Heart left ventricle (tissue), 16 donors: ENCODE results near the gene XRN2. TPM values are rescaled to one million over a fixed set of nuclear protein-coding genes. Genes with fewer than 3 reads are reported as not detected.

Experiments used
- ATAC-seq, 4 donors: fragments of 200-7000 bp; cut with Tn5 transposase; one replicate each; pipeline ENCODE4 v1.9.1; 2020 to 2022; ENCODE audit warnings: moderate library complexity in 4 of 4, mild to moderate bottlenecking in 3 of 4, moderate number of reproducible peaks in 1 of 4
- DNase-seq, 5 donors: peaks; one replicate each; pipeline ENCODE4 v3.0.0-alpha.2; 2020
- H3K27ac ChIP-seq, 12 donors: fragments of 200-600 bp; sonication (generic) in 4 of 12; one replicate each; pipeline versions ENCODE4 v1.5.0 to v1.8.0; 2016 to 2022; ENCODE audit warnings: mild to moderate bottlenecking in 2 of 12
- H3K27me3 ChIP-seq, 9 donors: fragments of 200-600 bp; sonication (generic) in 2 of 9; one replicate each; pipeline versions ENCODE4 v1.5.1 to v1.8.0; 2016 to 2022; ENCODE audit warnings: mild to moderate bottlenecking in 3 of 9
- H3K36me3 ChIP-seq, 9 donors: fragments of 200-600 bp; sonication (generic) in 2 of 9; one replicate each; pipeline versions ENCODE4 v1.5.0 to v1.8.0; 2018 to 2022; ENCODE audit warnings: mild to moderate bottlenecking in 2 of 9
- H3K4me1 ChIP-seq, 12 donors: fragments of 200-600 bp; sonication (generic) in 4 of 12; one replicate each; pipeline versions ENCODE4 v1.5.0 to v1.8.0; 2016 to 2022; ENCODE audit warnings: mild to moderate bottlenecking in 3 of 12
- H3K4me3 ChIP-seq, 12 donors: fragments of 200-600 bp; sonication (generic) in 4 of 12; one replicate each; pipeline versions ENCODE4 v1.5.0 to v1.8.0; 2017 to 2022; ENCODE audit warnings: mild to moderate bottlenecking in 9 of 12, moderate library complexity in 4 of 12
- H3K9me3 ChIP-seq, 12 donors: fragments of 200-600 bp; sonication (generic) in 4 of 12; one replicate each; pipeline versions ENCODE4 v1.5.0 to v1.8.0; 2016 to 2022; ENCODE audit warnings: mild to moderate bottlenecking in 1 of 12
- POLR2A ChIP-seq, 2 donors: fragments of 450-650 bp; IDR thresholded peaks; one replicate each; pipeline ENCODE4 v1.6.1; 2017; ENCODE audit warnings: antibody characterized with exemption in 2 of 2, mild to moderate bottlenecking in 2 of 2, moderate library complexity in 2 of 2
- WGBS, 4 donors: extraction: QIAGEN DNeasy Blood & Tissue Kit in 2 of 4; methylation state at CpG; one replicate each; pipeline versions ENCODE4 v1.1.5 to v1.1.7; 2013 to 2018; 5-methylcytosine and 5-hydroxymethylcytosine counted together
- intact Hi-C, 10 donors: fragments of 100-400 bp; cut with DNase I; formaldehyde crosslinking; loops; one replicate each; pipeline versions ENCODE4 v1.11.1 to v1.14.2; 2022
- polyA plus RNA-seq, 2 donors: library from polyadenylated mRNA; stranded (reverse); fragments of 200-250 nt; gene quantifications; one replicate each; pipeline ENCODE4 v1.2.3, GENCODE V29; 2013
- total RNA-seq, 9 donors: library from RNA; depleted of rRNA in 2 of 9; stranded (reverse); fragments of >200 nt in 2 of 9; fragmentation: NEBNext Ultra II Directional in 3 of 9; extraction: Animal tissue kit (Norgen Biotek cat#: 25700) in 3 of 9; gene quantifications; one replicate each; pipeline versions ENCODE4 v1.1.0 to v1.2.4, GENCODE V29; 2016 to 2023
- TF ChIP-seq, protein P1 (sequence below), 12 donors: fragments of 200-600 bp; sonication (generic) in 4 of 12; IDR thresholded peaks; one replicate each; pipeline versions ENCODE4 v1.5.0 to v1.8.0; 2018 to 2022; ENCODE audit warnings: antibody characterized with exemption in 12 of 12, mild to moderate bottlenecking in 5 of 12
- donor health status: ischemic (EF 13 %, LVEDD 7.1; RV severe dilation, severe dysfunction).
- donor health status: healthy with polysubstance abuse.
- donor health status: DM: no; HTN: yes; CAD: no.
- donor health status: DM: no; HTN: no; CAD: no.
- donor health status: ischemic (EF 25% LVEDD 6.9; RV normal size, moderate dysfunction).
- donor health status: ischemic (EF 25% LVEDD 5.7; RV mildly dilated, moderate dysfunction).
- donor health status: healthy.
- donor health status: DM: yes; HTN: yes; CAD: no.
- donor health status: ischemic (EF 35%, LVEDD 5.7; RV mildly dilated, moderate dysfunction).
- donor health status: nonischemic (EF 11% LVEDD 7.7; RV severe dilation, severe dysfunction).
- donor health status: DM: yes; HTN: yes; CAD: no.
- donor health status: PGD.
- donor health status: ischemic (EF 29% LVEDD 5.4; RV normal size, mild dysfunction).
- donor health status: nonischemic (EF 23%, LVEDD 6.1; RV moderate dilation, normal function).

Gene XRN2
- total and polyA plus RNA-seq, 11 donors, result 6.2 to 48.3 (median 33.2) TPM

DNA sequence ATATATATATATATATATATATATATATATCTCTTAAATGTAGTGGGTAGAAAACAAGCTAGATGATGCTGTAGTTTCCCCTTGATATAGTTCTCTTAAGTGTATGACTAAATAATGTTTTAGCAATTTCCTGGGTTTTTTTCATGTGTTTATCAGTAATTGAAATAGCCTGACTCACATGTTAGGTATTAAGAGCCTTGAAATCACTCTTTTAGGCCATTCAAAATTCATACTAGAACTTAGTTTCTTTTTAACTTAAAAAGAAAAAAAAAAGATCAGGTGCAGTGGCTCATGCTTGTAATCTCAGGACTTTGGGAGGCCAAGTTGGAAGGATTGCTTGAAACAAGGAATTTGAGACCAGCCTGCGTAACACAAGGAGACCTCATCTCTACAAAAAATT is 50.1 kb downstream of the XRN2 start:
- no peaks in the 10 kb centered on the region for H3K4me1 ChIP-seq
- no peaks in the 10 kb centered on the region for H3K9me3 ChIP-seq
- peaks cover 0 to 92% (median 86%) of the 10 kb centered on the region in 9 donors for H3K36me3 ChIP-seq
- no peak overlapping the region for H3K4me3 ChIP-seq
- WGBS, 4 donors, result 93 to 100% (median 97%) methylated on average over 1 of the region's 1 CpG
- no peaks in the 10 kb centered on the region for H3K27me3 ChIP-seq
- ATAC-seq (no peak), DNase-seq (no peak)
- no peak overlapping the region for H3K27ac ChIP-seq
- intact Hi-C loops, result no loop called here
- TF ChIP-seq POLR2A (IDR thresholded peaks at IDR 0.05), result no peak
- TF ChIP-seq, protein P1, sequence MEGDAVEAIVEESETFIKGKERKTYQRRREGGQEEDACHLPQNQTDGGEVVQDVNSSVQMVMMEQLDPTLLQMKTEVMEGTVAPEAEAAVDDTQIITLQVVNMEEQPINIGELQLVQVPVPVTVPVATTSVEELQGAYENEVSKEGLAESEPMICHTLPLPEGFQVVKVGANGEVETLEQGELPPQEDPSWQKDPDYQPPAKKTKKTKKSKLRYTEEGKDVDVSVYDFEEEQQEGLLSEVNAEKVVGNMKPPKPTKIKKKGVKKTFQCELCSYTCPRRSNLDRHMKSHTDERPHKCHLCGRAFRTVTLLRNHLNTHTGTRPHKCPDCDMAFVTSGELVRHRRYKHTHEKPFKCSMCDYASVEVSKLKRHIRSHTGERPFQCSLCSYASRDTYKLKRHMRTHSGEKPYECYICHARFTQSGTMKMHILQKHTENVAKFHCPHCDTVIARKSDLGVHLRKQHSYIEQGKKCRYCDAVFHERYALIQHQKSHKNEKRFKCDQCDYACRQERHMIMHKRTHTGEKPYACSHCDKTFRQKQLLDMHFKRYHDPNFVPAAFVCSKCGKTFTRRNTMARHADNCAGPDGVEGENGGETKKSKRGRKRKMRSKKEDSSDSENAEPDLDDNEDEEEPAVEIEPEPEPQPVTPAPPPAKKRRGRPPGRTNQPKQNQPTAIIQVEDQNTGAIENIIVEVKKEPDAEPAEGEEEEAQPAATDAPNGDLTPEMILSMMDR (IDR thresholded peaks at IDR 0.05), result no peak

DNA sequence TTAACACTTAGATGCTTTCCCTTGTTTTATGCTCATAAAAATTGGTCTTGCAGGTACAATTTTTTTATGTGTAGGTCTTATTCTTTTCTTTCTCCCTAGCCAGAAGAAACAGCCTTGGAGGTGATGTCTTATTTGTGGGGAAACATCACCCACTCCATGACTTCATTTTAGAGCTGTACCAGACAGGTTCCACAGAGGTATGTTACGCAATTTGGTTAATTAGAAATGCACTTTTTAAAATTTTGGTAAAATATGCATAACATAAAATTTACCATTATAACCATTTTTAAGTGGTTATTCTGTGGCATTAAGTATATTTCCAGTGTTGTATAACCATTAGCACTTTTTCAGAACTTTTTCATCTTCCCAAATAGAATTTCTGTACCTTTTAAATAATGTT is 52.9 kb downstream of the XRN2 start:
- H3K4me3 ChIP-seq, result no peak overlapping the region
- H3K36me3 ChIP-seq, result peaks cover 4 to 92% (median 85%) of the 10 kb centered on the region in 9 donors
- no peak for DNase-seq
- no peak overlapping the region for H3K27ac ChIP-seq
- 0 to 98% (median 73%) methylated on average over 1 of the region's 1 CpG for WGBS, 4 donors
- no peak for ATAC-seq
- H3K4me1 ChIP-seq, result peaks cover 0 to 15% (median 0%) of the 10 kb centered on the region in 12 donors
- no peaks in the 10 kb centered on the region for H3K27me3 ChIP-seq
- no peaks in the 10 kb centered on the region for H3K9me3 ChIP-seq
- intact Hi-C loops, result no loop called here
- no peak for TF ChIP-seq POLR2A (IDR thresholded peaks at IDR 0.05)
- TF ChIP-seq, protein P1 (IDR thresholded peaks at IDR 0.05), result no peak

- intact Hi-C loops, result no loop called here
- Histone ChIP-seq H3K4me3 (no peak overlapping the region), H3K36me3 (peaks cover 4 to 90% (median 81%) of the 10 kb centered on the region in 9 donors), H3K4me1 (peaks cover 0 to 19% (median 0%) of the 10 kb centered on the region in 12 donors), H3K27me3 (no peaks in the 10 kb centered on the region), H3K9me3 (no peaks in the 10 kb centered on the region), H3K27ac (no peak overlapping the region)
- ATAC-seq, result no peak
- no peak for DNase-seq
- TF ChIP-seq, protein P1 (IDR thresholded peaks at IDR 0.05), result no peak
- no peak for TF ChIP-seq POLR2A (IDR thresholded peaks at IDR 0.05)
Measured at GRCh38 chr20:21356386-21356785, 53.3 kb downstream of the XRN2 start.

DNA sequence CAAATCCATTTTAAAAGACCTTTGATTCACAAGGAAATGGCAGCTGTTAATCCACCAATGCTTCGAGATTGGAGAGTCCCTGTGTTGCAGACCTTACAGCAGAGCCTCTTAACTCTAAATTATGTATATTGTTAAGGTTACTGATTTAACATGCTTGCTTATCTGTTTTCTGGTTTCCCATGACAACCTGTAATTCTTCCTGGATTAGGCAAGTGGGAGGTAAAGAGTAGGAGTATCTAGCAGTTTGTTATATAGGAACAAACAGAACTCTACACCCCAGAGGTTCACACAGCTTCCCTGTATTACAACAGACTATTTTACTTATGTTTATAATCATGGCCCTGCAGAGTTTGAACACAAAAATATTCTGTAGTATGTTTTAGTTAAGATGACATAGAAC is 54.7 kb downstream of the XRN2 start:
- H3K4me3 ChIP-seq, result no peak overlapping the region
- H3K9me3 ChIP-seq, result no peaks in the 10 kb centered on the region
- H3K36me3 ChIP-seq, result peaks cover 4 to 95% (median 81%) of the 10 kb centered on the region in 9 donors
- TF ChIP-seq, protein P1 (IDR thresholded peaks at IDR 0.05), result no peak
- no peak for TF ChIP-seq POLR2A (IDR thresholded peaks at IDR 0.05)
- H3K4me1 ChIP-seq, result peaks cover 0 to 26% (median 0%) of the 10 kb centered on the region in 12 donors
- H3K27ac ChIP-seq, result no peak overlapping the region
- no peaks in the 10 kb centered on the region for H3K27me3 ChIP-seq
- 74 to 84% (median 80%) methylated on average over 1 of the region's 1 CpG for WGBS, 4 donors
- intact Hi-C loops, result no loop called here
- DNase-seq (no peak), ATAC-seq (no peak)
